ENCODE data around the gene ABCD3.

Gene ABCD3

DNA sequence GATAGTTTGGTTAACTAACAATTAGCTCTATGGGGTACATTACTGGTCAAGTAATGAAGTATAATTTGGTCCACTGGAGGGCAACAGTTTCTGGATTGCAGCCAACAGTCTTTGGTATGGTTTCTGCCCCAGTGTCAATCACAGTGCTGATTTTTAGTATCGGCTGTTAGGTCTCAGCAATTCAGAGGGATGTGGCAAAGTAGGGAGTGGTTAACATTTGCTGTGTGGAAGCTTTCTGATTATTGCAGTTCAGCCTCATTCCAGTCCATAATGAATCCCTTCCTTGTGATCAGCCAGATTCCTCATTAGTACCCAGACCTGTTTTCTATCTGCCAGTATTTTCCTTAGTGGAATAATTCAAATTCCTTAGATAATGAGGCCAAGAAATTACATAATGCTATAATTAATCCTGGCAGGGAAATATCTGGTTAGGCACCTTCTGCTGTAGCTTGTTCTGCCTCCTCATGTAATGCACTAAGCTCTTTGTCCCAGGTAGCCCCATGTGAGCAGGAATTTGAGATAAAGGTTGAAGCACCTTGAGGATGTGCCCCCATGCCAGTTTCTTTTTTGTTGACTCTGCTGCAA is 109.3 kb downstream of the ABCD3 start:
- no peak for DNase-seq (ENCODE audit: low read depth)

- DNase-seq (ENCODE audit: low read depth): no peak
Measured at GRCh38 chr1:94528299-94528698, 110.1 kb downstream of the ABCD3 start.

- no peak for DNase-seq (ENCODE audit: low read depth)
Measured at GRCh38 chr1:94528826-94529225, 110.6 kb downstream of the ABCD3 start.

DNA sequence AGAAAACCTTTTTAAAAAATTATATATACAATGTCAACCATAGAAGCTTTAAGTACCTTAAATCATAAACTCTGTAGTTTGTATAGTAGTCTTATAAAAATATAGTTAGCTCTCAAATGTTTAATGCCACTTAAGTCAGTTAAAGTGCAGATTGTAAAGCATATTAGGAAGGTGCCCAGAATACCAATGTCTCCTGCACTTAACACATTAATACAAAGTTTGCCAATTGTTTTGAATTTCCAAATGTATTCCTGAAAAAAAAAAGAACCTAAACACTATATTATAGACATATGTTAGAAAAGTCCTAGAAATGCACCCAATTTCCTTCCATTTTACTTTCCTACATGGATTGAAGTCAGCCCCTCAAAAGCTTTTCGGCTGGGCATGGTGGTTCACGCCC is 111.2 kb downstream of the ABCD3 start:
- no peak for DNase-seq (ENCODE audit: low read depth)

DNA sequence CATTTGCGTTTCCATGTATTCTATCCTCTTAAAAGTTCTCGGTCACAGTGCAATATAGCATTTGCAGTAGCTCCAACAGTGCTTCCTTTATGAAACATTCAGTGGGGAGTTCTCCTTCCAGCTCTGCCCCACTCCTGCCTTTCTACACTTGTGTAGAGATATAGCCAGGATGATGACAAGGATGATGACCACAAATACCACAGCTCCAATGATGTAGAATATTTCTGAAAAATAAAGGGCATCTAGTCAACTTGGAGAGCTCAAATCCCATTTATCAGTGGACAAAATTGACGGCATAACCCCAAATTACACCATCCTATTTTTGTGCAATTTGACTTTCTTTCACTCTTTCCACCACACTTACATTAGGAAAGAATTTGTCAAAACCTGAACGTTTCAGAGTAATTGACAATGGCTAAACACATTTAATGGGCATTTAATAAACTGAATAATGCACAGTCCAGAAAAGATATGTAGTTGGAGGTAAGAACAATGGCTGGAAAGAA is 112.2 kb downstream of the ABCD3 start:
- no peak for DNase-seq (ENCODE audit: low read depth)

GRCh38 chr1:94531664-94532063 is 113.5 kb downstream of the ABCD3 start:
- no peak for DNase-seq (ENCODE audit: low read depth)

GRCh38 chr1:94532077-94532476 is 113.9 kb downstream of the ABCD3 start:
- no peak for DNase-seq (ENCODE audit: low read depth)

GRCh38 chr1:94535095-94535494 is 116.9 kb downstream of the ABCD3 start:
- no peak for DNase-seq (ENCODE audit: low read depth)

GRCh38 chr1:94535879-94536278 is 117.7 kb downstream of the ABCD3 start:
- no peak for DNase-seq (ENCODE audit: low read depth)

- DNase-seq (ENCODE audit: low read depth): no peak
Measured at GRCh38 chr1:94537254-94537653, 119.1 kb downstream of the ABCD3 start.

- no peak for DNase-seq (ENCODE audit: low read depth)
Measured at GRCh38 chr1:94538243-94538827, 120.1 kb downstream of the ABCD3 start.

GRCh38 chr1:94539496-94539895 is 121.3 kb downstream of the ABCD3 start:
- no peak for DNase-seq (ENCODE audit: low read depth)

DNA sequence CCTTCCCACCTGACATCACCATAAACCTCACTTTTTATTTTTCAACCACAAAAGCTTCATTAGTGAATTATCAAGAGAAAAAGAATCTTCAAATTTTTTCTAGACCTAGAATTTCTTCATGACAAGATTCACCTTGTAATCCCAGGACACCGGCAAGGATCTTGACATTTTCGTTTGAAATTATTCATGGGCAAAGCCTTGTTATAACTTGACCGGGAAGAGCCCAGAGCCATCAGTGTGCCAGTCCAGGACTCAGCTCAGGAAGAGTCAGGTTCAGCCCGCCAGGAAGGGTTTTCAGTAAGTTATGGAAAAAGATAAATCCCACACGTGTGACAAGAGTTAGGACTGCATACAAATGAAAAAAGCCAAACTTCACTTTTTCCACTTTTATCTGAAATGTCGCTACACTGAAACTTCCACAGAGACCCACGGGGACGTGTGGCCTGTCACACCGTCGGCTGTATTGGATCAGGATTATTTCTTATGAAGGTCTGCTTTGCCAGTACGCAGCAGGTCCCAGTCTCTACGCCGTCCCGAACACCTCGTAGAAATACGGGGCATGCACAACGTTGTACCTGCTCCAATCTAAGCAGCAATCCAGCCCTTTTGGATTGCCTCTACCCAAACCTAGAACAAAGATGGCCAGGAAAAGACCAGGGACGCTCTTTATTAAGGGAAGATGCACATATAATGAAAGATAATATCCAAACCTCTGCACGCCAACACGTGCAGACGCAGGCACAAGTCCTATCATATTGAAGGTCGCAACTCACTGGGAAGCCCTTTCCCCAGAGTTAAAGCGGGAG is 122.5 kb downstream of the ABCD3 start:
- no peak for DNase-seq (ENCODE audit: low read depth)

DNA sequence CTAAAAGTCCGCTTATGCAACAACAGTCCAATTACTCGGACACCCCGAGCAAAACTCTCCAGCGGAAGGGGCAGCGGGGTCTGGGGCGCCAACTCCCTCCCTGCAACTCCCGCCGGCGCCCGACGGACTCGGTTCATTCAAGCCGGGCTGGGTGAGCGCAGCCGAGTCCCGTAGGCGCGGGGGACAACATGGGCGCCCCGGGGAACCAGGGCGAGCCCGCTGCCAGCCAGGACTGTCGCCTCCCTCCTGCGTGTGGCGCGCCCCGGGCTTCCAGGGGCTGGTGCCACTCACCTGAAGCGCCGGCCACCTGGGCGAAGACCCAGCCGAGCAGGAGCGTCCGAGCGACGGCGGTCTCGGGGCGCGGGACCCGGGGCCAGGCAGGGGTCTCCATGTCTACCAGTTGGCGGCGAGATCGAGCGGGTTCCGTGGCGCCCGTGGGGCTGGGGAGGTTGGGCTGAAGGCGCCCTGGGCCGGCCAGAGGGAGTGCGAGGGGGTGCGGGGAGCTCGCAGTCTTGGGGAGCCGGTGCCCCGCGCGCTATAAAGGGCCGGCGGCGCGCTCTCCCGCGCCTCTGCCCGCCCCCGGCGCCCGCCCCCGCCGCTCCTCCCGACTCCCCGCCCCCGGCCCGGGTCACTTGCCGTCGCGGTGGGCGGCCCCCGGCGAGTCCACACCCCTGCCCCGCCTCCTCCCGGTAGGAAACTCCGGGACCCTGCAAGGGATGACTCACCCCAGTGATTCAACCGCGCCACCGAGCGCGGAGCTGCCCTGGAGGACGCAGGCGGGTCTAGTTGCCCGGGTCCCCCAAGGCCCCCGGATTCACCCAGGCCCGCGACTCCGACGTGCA is 123.3 kb downstream of the ABCD3 start, which contains the start of gene F3:
Gene F3, minus strand, starts transcription at position 514 of the 842 bp plus-strand sequence. Its CDS starts 123 bp downstream, at position 391.
- DNase-seq (ENCODE audit: low read depth): peak; percentile 26

GRCh38 chr1:94542088-94542870 is 124.1 kb downstream of the ABCD3 start:
- no peak for DNase-seq (ENCODE audit: low read depth)

DNA sequence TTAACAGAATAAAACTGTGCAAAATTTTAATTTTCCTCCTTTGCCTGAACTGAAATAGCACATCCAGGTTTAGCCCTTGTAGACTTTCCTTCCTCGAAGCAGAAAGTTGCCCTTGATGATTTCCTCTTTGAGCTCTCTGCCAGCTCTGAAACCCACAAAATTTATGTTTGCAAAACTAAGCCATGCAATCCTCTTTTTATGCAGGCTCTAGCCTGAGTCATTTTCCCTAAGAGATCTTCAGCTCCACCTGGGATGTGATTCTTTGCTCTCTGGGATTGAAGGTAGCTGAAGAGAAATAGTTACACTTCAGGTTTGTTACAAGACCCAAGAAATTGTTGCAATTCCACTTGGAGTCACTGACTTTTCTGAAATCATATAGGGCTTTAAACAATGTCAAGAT is 124.8 kb downstream of the ABCD3 start:
- DNase-seq (ENCODE audit: low read depth): no peak

GRCh38 chr1:94543893-94544635 is 125.9 kb downstream of the ABCD3 start:
- no peak for DNase-seq (ENCODE audit: low read depth)

- no peak for DNase-seq (ENCODE audit: low read depth)
Measured at GRCh38 chr1:94544706-94545490, 126.7 kb downstream of the ABCD3 start.

GRCh38 chr1:94549706-94550105 is 131.5 kb downstream of the ABCD3 start:
- no peak for DNase-seq (ENCODE audit: low read depth)

DNA sequence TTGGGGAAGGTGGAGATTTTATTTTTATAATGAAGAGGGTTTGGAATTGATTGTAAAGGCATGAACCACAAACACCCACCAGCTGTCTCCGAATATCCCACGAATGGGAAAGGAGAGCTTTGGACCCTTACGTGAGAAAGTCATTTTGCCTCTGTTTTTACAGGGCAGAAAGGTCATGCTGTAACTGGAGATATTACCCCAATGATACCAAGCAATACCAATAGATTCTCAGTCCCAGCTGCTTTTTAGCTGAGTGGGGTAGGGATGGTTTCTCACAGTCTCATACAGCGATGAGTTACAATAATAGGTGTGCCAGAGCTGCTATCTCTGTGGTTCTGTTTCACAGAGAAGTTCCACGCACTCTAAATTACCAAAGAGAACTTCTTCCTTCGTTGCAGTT is 132.2 kb downstream of the ABCD3 start:
- no peak for DNase-seq (ENCODE audit: low read depth)
